Cortex of kidney (tissue), 1 donor: Measurements from ENCODE around the gene NEXN.
"Not testable (repeated sequence)": the region's sequence is repeated elsewhere in the genome, so short reads cannot be mapped to it uniquely, and the experiment has no call there.

Experiments used
- DNase-seq: peaks from one replicate; lab custom pipeline; 2025; lab: John Stamatoyannopoulos, UW

Gene NEXN

GRCh38 chr1:77966291-77966690 is 77.9 kb downstream of the NEXN start:
- DNase-seq, result no peak

- DNase-seq, result no peak
Measured at GRCh38 chr1:77970192-77970591, 81.8 kb downstream of the NEXN start.

DNA sequence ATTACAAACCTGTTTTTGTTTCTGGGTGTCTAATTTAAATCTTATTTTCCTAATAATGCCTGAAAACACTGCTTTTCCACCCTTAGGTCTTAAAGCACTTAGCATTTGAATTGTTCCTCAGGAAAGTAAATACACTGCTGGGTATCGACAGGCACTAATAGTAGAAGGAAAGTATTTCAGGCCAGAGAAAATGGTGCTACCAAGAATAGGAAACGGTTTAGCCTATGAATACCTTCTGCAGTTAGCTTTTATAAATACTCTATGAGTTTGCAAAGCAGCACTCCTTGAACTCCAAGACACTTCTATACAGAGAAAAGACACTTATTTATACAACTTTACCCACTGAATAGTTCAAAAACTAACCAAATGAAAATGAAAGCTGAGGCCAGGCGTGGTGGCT is 83.7 kb downstream of the NEXN start:
- no peak for DNase-seq

DNA sequence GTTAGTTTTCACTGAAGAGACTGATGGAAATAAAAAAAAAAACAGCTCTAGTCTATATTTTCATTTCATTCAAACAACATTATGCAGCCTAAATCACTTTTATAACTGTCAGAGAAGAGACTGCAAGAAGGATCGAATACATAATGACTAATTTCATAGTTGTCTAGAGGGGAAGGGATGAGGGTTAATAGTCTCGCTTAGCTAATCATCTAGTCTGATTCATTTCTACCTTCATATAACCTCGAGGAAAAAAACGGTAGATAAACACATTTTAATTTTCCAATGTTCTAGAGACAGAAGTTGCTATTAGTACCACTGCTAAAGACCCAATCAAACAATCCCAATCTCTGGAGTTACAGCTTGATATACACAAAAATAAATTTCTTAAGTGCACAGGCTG is 87.0 kb downstream of the NEXN start:
- DNase-seq, result no peak

DNA sequence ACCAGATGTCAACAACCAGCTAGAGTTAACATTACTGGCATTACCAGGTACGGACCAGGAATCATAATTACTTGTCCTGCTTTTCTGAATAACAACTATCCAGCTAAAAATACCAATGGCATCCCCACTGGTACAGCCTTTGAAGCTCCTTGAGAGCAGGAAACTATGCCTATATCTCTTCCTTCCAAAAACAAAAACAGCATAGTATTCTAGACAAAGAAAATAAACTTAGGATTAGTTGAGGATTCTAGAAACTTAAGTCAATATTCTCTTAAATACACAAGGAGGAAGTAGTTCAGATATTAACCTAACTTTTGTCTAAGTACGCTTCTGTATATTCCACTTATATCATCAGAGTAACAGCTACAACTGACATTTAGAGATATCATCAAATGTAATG is 87.5 kb downstream of the NEXN start:
- no peak for DNase-seq

GRCh38 chr1:77976433-77977076 is 88.1 kb downstream of the NEXN start:
- no peak for DNase-seq

GRCh38 chr1:77977989-77978292 is 89.5 kb downstream of the NEXN start:
- DNase-seq, result no peak

DNA sequence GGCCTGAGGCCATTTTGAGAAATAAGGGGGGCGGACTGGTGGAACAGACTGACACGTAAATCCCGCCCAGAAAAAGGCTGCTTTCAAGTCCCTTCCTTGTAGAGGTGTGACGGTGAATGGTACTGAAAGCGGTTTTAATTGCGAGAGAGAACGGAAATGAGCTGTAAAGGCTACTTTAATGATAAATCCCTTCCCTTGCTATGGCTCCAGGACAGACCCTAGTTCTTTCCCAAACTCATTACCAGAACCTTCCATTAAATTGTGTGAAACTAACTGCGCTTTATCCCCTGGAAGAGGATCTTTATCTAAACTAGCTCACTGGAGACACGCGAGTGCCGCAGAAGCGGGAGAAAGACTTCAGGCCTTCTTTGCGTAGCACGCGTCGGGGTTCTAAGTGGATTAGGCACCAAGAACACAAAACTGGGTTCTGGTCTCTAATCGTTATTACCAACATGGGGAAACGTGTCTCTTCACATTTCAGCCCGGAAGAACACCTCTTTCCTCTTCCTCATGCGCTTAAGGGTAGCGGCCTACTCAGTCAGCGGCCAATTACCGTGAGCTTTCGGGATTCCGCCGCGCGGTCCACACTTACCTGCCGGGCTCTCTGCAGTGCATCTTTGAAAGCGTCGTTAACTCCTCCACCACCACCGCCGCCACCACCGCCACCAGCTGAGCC is 90.0 kb downstream of the NEXN start:
- DNase-seq, result no peak

- DNase-seq, result no peak
Measured at GRCh38 chr1:77978969-77979876, 90.8 kb downstream of the NEXN start, which contains the start of gene FUBP1. Gene FUBP1, minus strand, starts transcription at chr1:77979072. Its CDS starts 68 bp downstream, at chr1:77979004.

DNA sequence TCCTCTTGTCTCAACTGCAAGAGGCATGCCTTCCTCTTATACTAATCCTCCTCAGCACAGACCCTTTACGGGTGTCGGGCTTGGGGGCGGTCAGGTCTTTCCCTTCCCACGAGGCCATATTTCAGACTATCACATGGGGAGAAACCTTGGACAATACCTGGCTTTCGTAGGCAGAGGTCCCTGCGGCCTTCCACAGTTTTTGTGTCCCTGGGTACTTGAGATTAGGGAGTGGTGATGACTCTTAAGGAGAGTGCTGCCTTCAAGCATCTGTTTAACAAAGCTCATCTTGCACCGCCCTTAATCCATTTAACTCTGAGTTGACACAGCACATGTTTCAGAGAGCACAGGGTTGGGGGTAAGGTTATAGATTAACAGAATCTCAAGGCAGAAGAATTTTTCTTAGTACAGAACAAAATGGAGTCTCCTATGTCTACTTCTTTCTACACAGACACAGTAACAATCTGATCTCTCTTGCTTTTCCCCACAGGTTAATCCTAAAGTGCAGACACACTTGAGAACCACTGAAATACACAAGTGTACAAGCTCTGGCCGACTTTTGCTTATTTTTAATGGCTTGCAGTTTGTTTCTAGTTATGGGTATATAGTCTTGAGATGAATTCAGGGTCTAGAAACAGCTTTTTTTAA is 95.0 kb downstream of the NEXN start:
- DNase-seq, result not testable (repeated sequence)

DNA sequence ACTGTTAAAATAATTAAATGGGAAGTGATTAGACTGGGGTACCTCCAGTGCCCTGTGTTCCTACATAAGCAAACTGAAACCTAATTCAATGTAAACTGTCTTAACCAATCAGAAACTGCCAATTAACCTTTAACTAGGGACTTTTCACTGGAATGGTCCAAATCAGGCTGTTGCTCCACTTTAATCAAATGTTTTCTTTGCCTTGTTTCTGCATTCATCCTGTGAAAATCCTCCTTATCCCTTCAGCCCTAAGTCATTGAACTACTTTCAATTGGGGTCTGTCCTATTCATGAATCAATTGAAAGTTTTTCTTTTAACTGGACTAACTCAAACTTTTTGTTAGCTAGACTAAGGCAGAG is 95.6 kb downstream of the NEXN start:
- no peak for DNase-seq

- DNase-seq, result no peak
Measured at GRCh38 chr1:77984629-77985028, 96.2 kb downstream of the NEXN start.

DNA sequence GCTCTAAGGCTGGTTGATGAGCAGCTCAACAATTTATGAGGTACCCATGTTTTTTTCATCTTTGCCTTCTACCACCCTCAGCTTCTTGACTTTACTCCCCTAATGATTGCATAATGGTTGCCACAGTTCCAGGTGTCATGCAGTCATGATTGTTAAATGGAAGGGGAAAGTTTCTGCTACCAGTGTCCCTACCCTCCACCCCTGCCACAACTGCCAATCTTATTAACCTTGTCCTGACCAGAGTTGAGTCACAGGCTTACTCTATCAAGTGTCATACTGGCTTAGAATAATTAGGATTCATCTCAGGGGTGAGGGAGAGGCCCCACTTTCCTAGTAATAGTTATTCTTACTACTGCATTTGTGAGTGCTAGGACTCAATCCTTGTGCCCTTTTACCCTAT is 98.4 kb downstream of the NEXN start:
- no peak for DNase-seq

GRCh38 chr1:77987919-77988318 is 99.5 kb downstream of the NEXN start:
- no peak for DNase-seq

GRCh38 chr1:77989744-77990143 is 101.3 kb downstream of the NEXN start:
- DNase-seq, result no peak

GRCh38 chr1:77990629-77991204 is 102.3 kb downstream of the NEXN start:
- no peak for DNase-seq

- no peak for DNase-seq
Measured at GRCh38 chr1:77991638-77992037, 103.2 kb downstream of the NEXN start.
